GOT3 (cell line): ENCODE data around the gene DIS3L2.
"Not testable (repeated sequence)": the region's sequence is repeated elsewhere in the genome, so short reads cannot be mapped to it uniquely, and the experiment has no call there.

Experiments
- DNase-seq: peaks from one replicate; lab custom pipeline; 2025; ENCODE audit warnings: mixed read lengths; lab: John Stamatoyannopoulos, UW

DIS3L2 gene

GRCh38 chr2:232321156-232321816 lies 359.8 kb downstream of the DIS3L2 start:
- no peak for DNase-seq

DNA sequence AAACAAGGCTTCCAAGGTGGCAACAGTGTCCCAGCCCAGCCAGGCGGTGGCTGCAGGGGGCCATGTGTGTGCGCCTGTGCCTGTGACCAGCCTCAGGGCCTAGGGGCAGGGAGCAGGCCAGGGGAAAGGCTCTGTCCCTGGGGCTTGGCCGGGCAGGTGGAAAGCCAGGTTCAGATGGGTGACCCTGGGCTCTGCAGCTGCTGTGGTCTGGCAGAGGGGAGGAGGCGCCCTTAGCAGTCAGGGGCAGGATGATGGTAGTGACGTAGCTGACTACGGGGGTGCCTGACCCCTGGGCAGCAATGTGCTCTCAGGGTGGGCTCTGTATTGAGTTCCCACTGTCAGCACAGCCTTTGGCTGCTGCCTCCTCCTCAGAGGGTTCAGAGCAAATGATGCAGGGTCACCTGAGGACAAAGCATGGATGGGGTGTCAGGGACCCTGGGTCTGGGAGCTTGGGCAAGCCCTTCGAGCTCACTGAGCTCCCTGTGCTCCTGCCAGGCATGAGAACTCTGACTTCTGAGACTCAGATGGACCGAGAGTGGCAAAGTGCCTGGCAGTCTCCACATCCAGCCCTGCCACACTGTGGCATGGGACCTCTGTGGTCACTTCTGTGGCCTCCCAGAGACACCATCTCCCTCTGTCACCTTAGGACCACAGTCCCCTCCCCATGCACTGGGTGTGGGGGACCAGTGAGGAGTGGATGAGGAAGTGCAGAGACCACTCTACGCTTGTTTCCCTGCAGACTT lies 360.5 kb downstream of the DIS3L2 start:
- DNase-seq, result no peak

- no peak for DNase-seq
Observed at GRCh38 chr2:232322560-232323327, 361.2 kb downstream of the DIS3L2 start.

DNA sequence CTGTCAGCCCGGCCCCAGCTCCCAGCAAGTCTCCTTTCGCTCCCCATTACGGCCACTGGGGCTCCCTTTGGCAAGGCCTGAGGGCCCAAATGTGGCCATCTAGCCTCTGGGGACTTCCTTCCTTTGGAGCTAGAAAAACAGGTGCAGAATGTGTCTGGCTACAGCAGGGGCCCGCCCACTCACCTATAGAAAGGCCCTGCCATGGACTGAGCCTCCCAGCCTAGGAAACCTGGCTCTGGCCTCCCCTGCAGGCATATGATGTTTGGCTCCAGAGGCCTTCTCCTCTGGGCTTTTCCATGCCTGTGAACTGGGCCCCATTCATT lies 361.8 kb downstream of the DIS3L2 start:
- DNase-seq, result no peak

DNA sequence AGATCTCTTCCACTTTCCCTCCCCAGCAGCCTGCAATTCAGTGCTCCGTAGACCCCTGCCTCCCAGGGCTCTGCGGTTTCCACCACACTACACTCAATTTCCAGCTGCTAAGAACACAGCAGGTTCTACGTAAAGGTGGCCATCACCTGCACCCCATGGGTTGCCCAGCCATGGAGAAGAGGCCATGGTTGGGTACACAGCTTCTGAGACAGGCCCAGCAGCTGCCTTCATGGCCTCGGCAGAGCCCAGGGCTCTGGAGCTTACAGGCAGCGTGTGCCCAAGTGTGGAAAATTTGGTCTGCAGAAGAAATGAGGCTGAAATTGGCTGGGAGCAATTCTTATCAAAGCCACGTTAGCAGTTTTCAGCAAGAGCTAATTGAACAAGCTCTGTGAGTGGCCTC lies 362.5 kb downstream of the DIS3L2 start:
- DNase-seq, result not testable (repeated sequence)

DNA sequence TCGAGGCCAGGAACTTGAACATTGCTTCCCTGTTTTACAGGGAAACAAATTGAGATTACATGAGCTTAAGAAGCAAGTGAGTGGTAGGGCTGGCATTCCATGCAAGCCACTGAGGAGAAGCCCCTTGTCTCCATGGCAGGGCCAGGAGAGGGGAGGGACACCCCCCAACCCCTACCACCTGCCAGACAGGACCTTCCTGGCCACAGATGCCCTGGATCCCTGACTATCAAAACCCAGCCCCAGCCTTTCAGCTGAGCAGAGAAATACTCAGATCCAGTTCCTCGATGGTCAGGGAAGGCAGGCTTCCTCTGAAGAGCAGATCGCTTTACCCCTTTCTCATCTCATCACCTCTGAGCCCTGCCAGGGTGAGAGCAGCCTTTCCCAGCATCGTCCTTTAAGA lies 363.3 kb downstream of the DIS3L2 start:
- no peak for DNase-seq

DNA sequence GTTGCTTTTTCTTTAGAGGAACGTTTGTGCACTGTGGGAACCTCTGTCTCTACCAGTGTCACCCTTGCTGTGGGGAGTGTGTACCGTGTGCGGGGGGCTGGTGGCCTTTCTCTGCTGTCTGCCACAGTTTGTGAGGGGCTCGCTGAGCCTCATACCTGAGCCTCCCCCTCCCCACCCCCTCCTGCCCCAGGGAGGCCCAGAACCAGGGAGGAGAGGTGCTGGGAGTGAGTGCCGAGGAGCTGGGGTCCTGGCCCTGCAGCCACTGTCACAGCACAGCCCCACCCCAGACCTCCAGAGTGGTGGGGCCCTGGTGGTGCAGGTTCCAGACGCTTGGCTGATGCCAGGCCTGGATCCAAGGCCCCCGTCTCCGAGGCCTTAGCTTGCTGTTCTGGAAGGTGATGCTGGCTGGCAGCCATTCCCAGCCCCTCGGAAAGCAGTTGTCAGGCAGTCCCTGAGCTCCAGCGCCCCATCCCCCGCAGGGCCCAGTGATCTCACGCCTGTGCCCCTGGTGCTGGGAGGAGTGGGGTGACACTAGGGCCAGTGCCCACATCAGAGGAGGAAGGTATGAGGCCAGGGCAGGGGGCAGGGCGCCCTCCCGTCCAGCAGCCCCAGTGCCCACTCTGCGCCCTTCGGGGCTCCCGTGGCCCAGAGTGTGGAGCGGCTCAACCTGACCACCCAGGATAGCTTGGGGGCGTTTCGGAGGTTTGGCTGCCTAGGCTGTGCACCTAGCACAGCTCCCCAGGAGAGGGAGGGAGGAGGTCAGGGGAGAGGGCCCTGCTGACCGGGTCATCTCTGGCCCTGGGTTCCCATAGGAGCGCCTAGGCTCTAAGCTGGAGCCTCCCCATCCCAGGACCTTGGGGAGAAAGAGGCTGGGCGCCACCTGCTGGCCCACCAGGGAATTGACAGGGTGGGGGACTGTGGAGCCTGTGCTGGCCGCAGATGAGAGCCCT lies 364.1 kb downstream of the DIS3L2 start:
- no peak for DNase-seq

DNA sequence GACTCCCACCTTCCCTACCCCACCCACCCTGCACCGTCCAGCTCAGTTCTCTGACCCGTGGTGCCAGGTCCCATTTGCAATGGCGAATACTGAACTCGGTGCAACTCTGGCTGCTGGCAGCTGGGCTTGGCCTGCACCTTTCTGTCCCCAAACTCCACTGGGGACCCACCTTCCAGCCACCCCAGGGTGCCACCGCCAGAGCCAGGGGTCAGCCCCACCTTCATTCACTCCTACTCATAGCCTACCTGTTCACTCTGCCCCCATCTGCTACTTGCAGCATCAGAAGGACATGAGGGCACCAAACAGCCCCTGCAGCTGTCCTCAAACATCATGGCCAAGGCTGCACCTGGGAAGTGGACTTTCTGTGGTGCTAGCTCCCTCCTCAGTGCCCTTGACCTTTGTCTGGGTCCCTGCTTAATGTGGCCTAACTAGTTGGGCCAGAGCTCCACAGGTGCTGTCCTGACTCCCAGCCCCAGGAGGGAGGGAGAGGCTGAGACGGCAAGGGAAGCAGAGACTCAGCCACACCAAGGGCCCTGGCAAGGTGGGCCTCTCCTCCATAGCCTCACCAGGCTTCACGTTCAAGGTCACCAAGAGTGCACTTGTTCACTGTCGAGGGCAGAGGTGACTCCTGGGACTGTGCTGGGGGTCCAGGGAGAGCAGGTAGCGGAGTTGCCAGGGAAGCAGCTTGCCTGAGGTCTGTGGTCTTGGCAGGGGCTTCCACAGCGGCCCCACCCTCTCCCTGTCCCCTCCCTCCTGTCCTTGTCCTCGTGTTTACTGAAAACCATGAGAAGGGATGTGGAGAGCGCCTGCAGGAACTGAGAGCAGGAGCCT lies 365.0 kb downstream of the DIS3L2 start:
- DNase-seq, result not testable (repeated sequence)

GRCh38 chr2:232327105-232328031 lies 365.9 kb downstream of the DIS3L2 start:
- DNase-seq, result no peak

- no peak for DNase-seq
Observed at GRCh38 chr2:232328032-232328422, 366.5 kb downstream of the DIS3L2 start.

DNA sequence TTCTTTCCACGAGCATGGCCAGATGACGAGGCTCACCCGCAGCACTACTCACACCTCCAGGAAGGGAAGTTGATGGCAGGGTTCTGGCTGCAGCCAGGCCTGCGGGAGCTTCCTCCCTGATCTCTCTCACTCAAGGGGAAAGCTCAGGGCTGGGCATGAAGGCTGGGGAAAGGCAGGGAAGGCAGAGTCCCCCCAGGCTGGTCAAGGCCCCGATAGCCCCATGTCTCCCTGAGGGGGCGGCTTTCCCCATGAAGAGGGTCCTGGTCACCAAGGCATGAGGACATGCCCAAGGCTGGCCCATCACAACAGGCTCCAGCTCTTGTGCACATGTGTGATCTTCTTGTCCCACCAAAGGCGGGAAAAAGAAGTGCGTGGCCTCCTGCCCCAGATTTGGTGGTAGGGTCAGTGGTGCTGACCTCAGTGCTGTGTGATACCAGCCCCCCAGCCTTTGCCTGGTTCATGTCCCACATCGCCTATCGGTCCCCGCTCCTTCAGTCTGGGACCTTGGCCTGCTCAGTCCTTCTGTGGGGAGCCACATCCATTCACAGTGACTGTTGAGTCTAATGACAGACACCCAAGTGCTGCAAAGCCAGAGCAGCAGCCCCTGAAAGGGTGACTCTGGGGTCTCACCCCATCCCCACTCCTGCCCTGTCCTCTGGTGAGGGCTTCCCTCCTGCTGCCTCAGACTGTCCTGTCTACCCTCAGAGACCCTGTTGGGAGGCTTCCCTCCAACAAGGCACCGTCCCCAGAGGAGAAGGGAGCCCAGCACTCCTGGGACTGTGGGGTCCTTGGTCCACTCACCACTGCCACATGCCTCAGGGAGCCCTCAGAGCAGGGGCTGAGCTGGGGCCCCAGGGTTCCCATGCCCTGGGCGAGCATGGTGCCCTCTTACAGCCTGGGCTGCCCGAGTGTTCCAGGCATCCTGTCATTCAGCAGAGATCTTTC lies 367.3 kb downstream of the DIS3L2 start:
- DNase-seq, result no peak

DNA sequence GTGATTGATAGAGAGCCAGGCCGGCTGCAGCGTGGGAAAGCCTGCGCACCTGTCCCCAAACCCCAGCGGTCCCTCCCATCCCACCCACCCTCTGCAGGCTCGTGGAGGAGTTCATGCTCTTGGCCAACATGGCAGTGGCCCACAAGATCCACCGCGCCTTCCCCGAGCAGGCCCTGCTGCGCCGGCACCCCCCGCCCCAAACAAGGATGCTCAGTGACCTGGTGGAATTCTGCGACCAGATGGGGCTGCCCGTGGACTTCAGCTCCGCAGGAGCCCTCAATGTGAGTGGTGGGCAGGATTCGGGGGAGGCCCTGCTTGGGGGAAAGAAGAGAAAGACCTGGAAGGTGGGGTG lies 368.2 kb downstream of the DIS3L2 start:
- no peak for DNase-seq

GRCh38 chr2:232330068-232330999 lies 368.8 kb downstream of the DIS3L2 start:
- DNase-seq, result no peak

DNA sequence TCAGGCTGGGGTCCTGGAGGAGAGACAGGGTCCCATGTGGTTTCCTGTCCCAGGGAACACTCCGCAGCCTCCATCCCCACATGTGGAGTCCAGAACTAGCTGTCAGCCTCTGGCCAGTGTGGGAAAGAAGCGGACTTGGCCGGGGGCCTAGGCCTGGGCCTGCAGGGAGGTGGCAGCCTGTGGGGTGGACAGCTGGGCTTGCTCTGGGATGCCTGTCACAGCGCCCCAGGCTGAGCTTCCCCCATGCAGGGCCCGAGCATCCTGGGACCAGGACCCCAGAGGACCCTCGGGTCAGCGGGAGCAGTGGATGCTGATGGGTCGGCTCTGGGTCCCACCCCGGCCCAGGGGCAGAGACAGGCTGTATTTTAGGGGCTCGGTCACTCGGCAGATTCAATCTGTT lies 369.5 kb downstream of the DIS3L2 start:
- not testable (repeated sequence) for DNase-seq

- DNase-seq, result not testable (repeated sequence)
Observed at GRCh38 chr2:232331641-232332040, 370.1 kb downstream of the DIS3L2 start.

DNA sequence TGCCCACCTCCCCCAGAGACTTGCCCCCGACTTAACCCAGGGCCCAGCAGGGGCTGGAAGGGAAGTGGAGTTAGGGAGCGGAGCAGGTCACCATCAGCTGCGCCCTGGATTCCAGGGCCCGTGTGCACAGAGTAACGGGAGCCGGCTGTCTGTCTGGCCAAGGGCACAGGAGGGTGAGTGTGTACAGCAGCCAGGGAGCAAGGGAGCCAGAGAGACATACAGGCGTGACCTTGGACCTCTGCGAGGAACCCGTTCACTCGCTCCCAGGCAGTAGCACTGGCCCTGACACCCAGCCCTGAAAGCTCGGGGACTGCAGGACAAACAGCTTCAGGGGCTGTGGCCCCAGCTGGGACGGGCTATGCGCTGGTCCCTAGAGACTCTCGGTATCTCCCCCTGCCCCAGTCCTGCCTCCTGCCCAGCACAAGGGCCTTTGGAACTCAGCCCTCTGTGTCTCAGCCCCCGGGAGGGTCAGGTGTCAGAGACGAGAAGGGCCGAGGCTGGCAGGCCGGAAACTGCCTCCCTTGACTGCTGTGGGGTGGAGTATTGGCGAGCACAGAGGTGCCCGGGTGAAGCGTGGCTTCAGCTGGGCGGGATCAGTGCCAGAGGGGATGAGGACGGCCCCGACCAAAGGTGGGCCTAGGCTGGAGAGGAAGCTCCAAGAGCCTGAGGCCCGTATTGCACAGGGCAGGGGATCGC lies 370.9 kb downstream of the DIS3L2 start:
- not testable (repeated sequence) for DNase-seq

- no peak for DNase-seq
Observed at GRCh38 chr2:232332940-232333259, 371.4 kb downstream of the DIS3L2 start.
